ENCODE data around the gene LAIR1.

LAIR1 gene

GRCh38 chr19:54305141-54305540 lies 59.6 kb downstream of the LAIR1 start:
- no peak for TF ChIP-seq CTCF (conservative IDR thresholded peaks at IDR 0.05; ENCODE audit: low read depth, low read length)
- peaks cover 29% of the 10 kb centered on the region for H3K27me3 ChIP-seq (ENCODE audit: insufficient read depth, low read depth)
- H3K9ac ChIP-seq = no peak overlapping the region

GRCh38 chr19:54302257-54302656 lies 62.5 kb downstream of the LAIR1 start:
- TF ChIP-seq CTCF (conservative IDR thresholded peaks at IDR 0.05; ENCODE audit: low read depth, low read length) = no peak
- H4K20me1 ChIP-seq (ENCODE audit: insufficient read depth) = no peaks in the 10 kb centered on the region
- H3K9ac ChIP-seq = no peak overlapping the region
- no peaks in the 10 kb centered on the region for H3K79me2 ChIP-seq (ENCODE audit: insufficient read depth, low read depth)
- peaks cover 13% of the 10 kb centered on the region; the same call in 1 of the 2 replicates for H3K27me3 ChIP-seq (ENCODE audit: insufficient read depth, low read depth)
- no peaks in the 10 kb centered on the region for H3K36me3 ChIP-seq (ENCODE audit: insufficient read depth)
- H3K27ac ChIP-seq = no peak overlapping the region
- H3K4me3 ChIP-seq (IDR thresholded peaks at IDR 0.05; ENCODE audit: insufficient read depth, low read depth, low read length) = no peak overlapping the region
- no peak overlapping the region for H2AFZ ChIP-seq (ENCODE audit: low read depth)
- no peak overlapping the region for H3K4me2 ChIP-seq
- no peaks in the 10 kb centered on the region for H3K4me1 ChIP-seq (ENCODE audit: low read depth, poor library complexity, severe bottlenecking)

More at GRCh38 chr19:54305141-54305540, 59.6 kb downstream of the LAIR1 start:
- no peaks in the 10 kb centered on the region for H3K36me3 ChIP-seq (ENCODE audit: insufficient read depth)
- H3K4me1 ChIP-seq (ENCODE audit: low read depth, poor library complexity, severe bottlenecking) = no peaks in the 10 kb centered on the region
- no peaks in the 10 kb centered on the region for H4K20me1 ChIP-seq (ENCODE audit: insufficient read depth)
- no peak overlapping the region for H2AFZ ChIP-seq (ENCODE audit: low read depth)
- no peak overlapping the region for H3K4me3 ChIP-seq (IDR thresholded peaks at IDR 0.05; ENCODE audit: insufficient read depth, low read depth, low read length)
- H3K4me2 ChIP-seq = no peak overlapping the region
- H3K79me2 ChIP-seq (ENCODE audit: insufficient read depth, low read depth) = no peaks in the 10 kb centered on the region
- no peak overlapping the region for H3K27ac ChIP-seq

Measured in KMS-11 (cell line).